22Rv1 (cell line): ENCODE measurements around the gene TAF9B.

Experiments
- CTCF ChIP-seq: fragments of 450-650 bp; IDR thresholded peaks from 2 replicates; pipeline ENCODE4 v1.5.1; 2017; ENCODE audit warnings: mild to moderate bottlenecking
- ZFX ChIP-seq: fragments of 450-650 bp; IDR thresholded peaks from 2 replicates; pipeline ENCODE4 v1.6.1; 2017; ENCODE audit warnings: antibody characterized with exemption, borderline replicate concordance

GRCh38 chrX:78168065-78168464, 28.6 kb upstream of the TAF9B start:
- TF ChIP-seq CTCF = no peak
- no peak for TF ChIP-seq ZFX
